NCI-H187 (cell line): ENCODE results near the gene CPEB4.

ENCODE experiments used
- DNase-seq, 2 experiments: peaks; one replicate each; lab custom pipeline; 2025; lab: John Stamatoyannopoulos, UW

Gene CPEB4

DNA sequence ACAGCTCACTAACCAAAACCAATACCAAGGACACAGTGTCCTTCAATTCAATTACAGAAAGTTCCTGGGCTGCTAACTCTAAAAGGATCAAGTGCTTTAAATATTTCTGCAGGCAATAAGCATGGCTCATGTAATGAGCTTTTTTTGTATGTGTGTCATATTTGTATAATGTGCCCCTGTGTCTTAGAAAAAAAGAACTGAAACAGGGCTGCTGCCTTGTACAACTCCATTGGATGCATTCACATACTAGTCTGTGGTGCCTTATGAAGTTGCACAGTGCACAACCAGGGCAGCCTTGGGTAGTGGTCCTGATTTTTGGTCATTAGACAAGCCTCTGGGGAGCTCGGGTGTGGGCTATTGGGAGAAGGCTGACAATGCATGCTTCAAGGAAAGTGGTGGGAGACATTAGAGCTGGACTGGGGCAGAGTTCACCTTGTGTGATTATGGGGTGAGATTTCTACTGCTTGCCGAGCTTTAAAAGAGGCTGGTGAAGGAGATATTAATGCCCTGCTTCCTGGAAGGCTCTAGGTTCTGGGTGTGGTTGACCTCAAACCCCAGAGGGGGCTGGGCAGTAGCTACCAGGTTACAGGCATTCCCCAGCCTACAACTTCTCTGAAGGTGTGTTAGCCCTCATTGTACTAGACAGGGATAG lies 3.6 kb upstream of the CPEB4 start:
- DNase-seq = no peak

- no peak for DNase-seq
Observed at GRCh38 chr5:173885054-173885443, 3.1 kb upstream of the CPEB4 start.

- no peak for DNase-seq
Observed at GRCh38 chr5:173885475-173886010, 2.6 kb upstream of the CPEB4 start.

GRCh38 chr5:173886150-173886549 lies 2.0 kb upstream of the CPEB4 start:
- DNase-seq = no peak

DNA sequence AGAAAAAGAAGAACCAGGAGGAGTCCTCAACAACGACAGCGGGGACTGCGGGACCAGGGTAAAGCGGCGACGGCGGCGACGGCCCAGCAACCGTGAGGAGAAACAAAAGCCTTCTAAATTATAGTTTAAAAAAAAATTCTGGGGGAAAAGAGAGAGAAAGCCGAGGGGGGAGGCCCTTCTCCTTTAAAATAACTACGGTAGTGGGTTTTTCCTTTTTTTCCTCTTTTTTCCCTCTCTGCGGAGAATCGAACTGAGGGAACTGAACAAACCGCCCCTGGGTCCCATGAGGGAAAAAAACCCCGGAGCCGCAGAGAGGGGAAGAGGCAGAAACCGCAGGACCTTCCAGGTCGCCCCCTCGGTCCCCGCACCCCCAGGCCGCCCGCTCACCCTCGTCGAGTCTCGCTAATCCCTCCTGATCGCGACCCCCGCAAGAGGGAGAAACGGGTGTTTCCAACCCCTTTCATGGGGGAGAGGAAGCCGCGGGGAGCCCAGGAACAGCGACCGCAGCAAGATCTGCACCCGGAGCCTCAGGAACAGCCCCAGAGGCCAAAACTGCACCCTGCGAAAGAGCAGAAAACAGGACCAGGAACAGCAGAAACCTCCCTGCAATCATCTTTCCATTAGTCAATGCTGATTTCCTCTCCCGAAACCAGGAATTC lies 453 bp downstream of the CPEB4 start:
- no peak for DNase-seq

DNA sequence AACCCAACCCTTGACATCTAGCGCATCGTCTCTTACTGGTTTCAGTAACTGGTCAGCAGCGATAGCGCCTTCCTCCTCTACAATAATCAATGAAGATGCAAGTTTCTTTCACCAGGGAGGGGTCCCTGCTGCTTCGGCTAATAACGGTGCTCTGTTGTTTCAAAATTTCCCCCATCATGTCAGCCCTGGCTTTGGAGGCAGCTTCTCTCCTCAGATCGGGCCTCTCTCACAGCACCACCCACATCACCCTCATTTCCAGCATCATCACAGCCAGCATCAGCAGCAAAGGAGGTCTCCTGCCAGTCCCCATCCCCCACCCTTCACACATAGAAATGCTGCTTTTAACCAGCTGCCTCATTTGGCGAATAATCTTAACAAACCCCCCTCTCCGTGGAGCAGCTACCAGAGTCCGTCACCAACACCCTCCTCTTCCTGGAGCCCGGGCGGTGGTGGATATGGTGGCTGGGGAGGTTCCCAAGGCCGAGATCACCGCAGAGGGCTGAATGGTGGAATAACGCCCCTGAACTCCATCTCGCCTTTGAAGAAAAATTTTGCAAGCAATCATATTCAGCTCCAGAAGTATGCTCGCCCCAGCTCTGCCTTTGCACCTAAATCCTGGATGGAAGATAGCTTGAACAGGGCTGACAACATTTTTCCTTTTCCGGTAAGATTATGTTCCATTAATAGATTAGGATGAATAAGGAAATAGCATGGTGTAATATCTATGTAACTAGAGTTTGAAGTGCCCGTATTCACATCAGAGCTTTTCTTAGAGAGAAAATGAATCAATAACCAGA lies 2.2 kb downstream of the CPEB4 start:
- no peak for DNase-seq

- DNase-seq = no peak
Observed at GRCh38 chr5:173891308-173892116, 3.4 kb downstream of the CPEB4 start.

DNA sequence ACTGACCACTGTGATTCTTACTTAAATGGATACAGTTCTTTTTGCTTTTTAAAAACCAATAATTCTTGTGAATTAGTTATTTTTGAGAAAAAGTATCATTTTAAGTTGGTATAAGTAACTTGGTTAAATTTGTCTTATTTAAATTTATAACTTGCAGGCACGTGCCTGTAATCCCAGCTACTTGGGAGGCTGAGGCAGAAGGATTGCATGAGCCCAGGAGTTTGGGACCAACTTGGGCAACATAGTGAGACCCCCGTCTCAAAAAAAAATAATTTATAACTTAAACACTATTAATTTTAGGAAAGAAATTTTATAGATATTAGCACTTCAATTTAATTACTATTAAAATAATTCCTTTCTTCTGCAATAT lies 5.0 kb downstream of the CPEB4 start:
- DNase-seq = no peak

DNA sequence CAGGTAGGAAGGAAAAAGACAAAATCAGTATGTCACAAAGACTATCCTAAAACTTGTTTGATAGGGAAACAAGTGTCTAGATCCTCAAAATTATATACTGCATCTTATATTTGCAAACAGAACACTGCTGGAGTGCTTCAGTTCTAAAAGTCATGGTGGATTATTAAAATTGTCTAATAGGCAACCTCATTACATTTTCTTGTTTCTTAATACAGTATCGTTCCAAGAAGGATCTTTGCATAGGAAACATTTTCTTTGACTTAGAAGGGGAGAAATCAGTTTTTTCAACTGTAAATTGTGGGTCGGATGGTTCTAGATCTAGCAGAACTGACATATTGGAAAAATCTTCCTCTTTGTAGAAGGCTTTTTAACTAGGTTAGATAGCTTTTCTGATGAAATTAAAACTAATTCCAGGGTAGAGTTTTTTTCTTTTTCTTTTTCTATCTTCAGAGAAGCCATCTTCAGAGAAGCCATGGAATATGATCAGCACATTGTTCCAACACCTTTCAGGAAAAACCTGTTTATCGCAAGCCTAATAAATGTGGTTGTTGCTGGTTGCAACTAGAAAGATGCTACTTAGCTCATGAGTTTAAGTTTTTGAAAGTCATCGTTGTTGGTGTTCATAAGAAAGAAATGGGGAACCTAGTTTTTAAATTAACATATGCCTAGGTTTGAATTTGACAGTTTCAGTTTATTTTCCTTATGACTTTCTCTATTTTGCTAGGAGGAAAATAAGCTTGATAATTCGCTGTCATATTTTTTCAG lies 7.4 kb downstream of the CPEB4 start:
- DNase-seq = no peak

DNA sequence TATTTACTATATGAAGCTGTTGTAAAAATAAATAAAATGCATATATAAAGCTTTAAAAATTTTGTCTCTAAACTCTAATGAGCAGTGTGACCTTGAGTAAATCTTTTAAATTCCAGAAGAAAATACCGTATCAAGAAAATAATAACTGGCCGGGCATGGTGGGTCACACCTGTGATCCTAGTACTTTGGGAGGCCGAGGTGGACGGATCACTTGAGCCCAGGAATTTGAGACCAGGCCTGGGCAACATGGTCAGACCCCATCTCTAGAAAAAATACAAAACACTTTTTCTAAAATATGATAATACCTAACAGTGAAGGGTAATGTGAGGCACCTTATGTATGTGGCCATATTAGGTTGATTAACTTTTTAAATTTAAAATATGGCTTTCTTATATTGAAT lies 8.5 kb downstream of the CPEB4 start:
- DNase-seq = no peak

GRCh38 chr5:173901705-173902104 lies 13.6 kb downstream of the CPEB4 start:
- DNase-seq = no peak

GRCh38 chr5:173902334-173902733 lies 14.2 kb downstream of the CPEB4 start:
- no peak for DNase-seq

DNA sequence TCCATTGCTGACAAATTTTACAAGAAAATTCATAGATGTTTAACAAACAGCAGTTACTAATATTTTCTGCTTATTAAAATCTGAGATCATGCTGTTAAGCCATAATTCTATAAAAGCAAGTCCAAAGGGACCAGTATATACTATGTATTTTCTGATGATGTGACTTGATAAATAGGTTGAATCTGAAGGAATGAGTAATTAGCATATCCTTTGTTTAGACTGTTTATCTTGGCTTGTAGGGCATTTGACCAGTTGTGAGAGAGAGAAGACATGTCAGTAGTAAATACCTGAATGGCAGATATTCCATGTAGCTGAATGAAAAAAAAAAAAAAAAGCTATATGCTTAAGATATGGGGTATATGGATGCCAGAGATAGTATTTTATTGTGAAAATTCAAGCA lies 14.6 kb downstream of the CPEB4 start:
- DNase-seq = no peak

DNA sequence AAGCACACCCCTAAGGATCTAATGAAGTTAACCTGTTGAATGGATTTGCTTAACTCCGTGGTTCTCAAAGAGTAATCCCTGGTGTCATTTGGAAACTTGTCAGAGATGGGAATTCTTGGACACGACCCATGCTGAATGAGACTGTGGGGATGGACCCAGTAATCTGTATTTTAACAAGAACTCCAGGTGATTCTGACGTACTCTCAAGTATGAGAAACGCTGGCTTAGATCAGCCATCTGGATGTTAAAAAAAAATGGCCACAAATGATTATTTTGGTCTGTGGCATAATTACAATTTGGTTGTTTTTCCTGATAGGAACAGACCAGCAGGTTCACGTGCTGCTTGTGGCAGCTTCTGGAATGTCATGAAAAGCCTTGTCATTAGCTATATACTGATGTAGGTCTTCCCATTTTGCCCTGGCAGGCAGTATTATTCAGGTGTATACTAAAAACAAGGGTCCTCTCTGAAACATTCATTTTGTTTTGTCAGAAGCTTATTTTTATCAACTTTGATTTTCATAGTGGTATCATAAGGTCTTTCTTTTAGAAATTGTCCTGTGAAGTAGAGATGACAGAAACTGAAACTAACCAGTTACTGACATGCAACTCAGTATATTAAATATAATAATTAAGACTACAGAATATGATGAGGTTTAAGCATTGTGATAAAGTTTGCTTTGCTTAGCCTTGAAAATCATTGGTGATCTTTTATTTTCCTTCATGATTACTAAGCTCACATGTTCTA lies 15.4 kb downstream of the CPEB4 start:
- no peak for DNase-seq

DNA sequence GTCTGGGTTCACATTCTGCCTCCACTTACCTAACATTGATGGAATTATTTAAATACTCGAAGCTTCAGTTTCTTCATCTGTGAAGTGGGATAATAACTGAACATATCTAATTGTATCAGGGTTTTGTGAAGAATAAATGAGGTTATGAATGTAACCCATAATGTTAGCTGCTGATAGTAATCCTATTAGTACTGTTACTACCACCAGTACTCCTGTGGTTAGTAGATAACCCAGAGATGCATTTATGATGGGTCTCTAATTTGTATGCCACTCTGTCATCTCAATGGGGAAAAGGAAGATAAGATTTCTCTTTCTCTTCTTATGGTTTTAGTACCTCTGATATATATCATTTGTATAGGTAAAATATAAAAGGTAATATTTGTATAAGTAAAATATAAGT lies 16.0 kb downstream of the CPEB4 start:
- no peak for DNase-seq

DNA sequence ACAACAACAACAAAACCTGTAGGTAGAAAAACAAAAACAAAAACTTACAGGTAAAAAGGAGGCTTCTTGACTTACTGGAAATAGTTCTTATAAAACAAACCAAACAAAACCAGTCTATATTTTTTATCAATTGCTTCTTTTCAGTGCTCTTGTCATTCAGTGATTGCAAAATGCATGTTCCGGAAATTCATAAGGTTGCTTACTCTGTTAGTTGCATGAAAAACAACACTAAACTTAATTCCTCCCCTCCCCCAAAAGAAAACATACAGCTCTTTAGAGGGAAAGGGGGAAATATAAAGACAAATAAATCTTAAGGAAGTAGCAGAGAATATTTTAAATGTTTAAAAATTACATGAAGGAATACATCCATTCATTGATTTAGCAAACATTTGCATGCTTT lies 19.1 kb downstream of the CPEB4 start:
- DNase-seq = no peak

DNA sequence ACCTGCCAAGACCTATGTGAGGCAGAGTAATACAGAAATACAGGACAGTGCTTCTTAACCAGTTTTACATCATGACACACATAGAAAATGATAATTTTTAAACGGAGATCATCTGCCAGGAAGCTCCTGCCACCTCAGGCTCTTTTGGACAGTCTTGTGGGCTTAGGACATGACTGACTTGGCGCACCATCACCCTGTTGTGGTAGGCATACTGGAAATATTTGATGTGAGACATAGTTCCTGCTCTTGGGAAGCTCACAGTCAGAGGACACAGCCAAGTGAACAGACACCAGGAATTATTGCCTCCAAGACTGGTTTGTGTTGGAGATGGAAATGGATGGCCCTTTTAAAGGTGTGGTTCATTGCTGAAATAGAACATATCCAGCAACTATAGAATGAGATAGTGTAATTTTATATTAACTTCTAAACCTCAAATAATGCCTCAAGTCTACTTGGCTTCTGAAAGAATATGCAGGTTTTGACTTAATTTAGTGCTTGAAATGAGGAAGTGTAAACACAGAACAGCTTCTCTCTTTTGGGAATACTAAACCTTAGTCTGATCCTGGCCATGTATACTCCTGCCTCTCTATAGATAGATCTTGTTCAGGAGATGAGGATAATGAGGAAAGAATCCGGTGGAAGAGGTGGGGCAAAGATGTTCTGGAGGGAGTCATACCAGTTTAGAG lies 19.7 kb downstream of the CPEB4 start:
- no peak for DNase-seq

DNA sequence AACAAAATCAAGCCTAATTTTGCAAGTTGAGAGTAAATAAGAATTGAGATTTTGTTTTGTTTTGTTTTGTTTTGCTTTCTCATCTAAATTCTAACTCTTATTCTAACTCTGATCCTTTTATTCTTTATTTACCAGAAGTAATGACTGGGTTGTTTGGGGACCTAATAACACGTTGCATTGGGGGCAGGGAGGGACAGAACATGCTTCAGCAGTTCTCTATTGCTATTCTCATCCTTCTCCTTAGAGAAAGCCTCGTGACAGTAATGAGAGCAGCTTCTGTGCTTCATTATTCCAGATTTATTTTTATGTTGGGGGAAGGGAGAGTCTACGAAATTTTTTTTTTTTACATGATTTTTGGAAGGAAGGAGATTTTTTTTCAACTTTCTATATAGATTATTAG lies 21.1 kb downstream of the CPEB4 start:
- no peak for DNase-seq

DNA sequence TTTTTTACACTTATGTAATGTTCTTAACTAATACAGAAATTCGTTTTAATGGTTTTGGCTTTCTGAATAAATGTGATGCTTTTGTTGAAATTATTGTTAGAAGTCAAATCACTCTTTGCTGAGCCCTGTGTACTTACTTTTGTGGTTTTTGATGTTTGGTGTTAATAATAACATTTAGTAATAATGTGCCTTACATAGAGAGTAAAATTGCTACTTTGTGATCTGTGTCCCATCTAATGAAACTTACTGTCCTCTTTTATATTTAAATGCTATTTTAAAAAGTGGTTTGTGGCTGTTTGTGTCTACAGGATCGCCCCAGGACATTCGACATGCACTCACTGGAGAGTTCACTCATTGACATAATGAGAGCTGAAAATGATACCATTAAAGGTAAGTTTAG lies 22.1 kb downstream of the CPEB4 start:
- no peak for DNase-seq

- no peak for DNase-seq
Observed at GRCh38 chr5:173911623-173912022, 23.5 kb downstream of the CPEB4 start.
